Endothelial cell of umbilical vein (primary cell): ENCODE results near the gene CHMP1B.

Experiments
- CTCF ChIP-seq, 2 donors: IDR thresholded peaks; 1 replicate in 1 of 2; 2 replicates in 1 of 2; pipeline ENCODE4 v1.5.1; 2011; ENCODE audit warnings: low read length in 2 of 2, mild to moderate bottlenecking in 2 of 2, moderate library complexity in 2 of 2, control low read depth in 1 of 2, inconsistent platforms in 1 of 2, low read depth in 1 of 2; ENCODE audit not compliant: insufficient read depth in 1 of 2; ENCODE audit errors: extremely low read depth in 1 of 2
- EZH2 ChIP-seq: IDR thresholded peaks from 2 replicates; pipeline ENCODE4 v1.6.1; 2012; ENCODE audit warnings: borderline replicate concordance, low read depth, mild to moderate bottlenecking, moderate library complexity, low read length, inconsistent platforms; ENCODE audit not compliant: severe bottlenecking
- FOS ChIP-seq: IDR thresholded peaks from 2 replicates; pipeline ENCODE4 v1.6.1; 2011; ENCODE audit warnings: mild to moderate bottlenecking, low read length, moderate library complexity, borderline replicate concordance; ENCODE audit not compliant: insufficient read depth
- GATA2 ChIP-seq: IDR thresholded peaks from 2 replicates; pipeline ENCODE4 v1.7.0; 2011; ENCODE audit warnings: low read depth, mild to moderate bottlenecking, moderate library complexity, mixed read lengths, low read length; ENCODE audit not compliant: insufficient read length, insufficient read depth
- JUN ChIP-seq: IDR thresholded peaks from 2 replicates; pipeline ENCODE4 v1.6.1; 2011; ENCODE audit warnings: borderline replicate concordance, low read depth; ENCODE audit not compliant: insufficient read length, insufficient read depth
- MAX ChIP-seq: IDR thresholded peaks from 2 replicates; pipeline ENCODE4 v1.6.1; 2011; ENCODE audit not compliant: insufficient read depth, insufficient read length
- MYC ChIP-seq: IDR thresholded peaks from one replicate; pipeline ENCODE4 v1.6.1; 2011; ENCODE audit warnings: mild to moderate bottlenecking, low read depth, low read length
- POLR2A ChIP-seq: IDR thresholded peaks from 2 replicates; pipeline ENCODE4 v1.6.1; 2012; ENCODE audit warnings: low read depth, mild to moderate bottlenecking, control low read depth, low read length
- POLR2AphosphoS5 ChIP-seq: IDR thresholded peaks from 2 replicates; pipeline ENCODE4 v1.6.1; 2012; ENCODE audit warnings: low read depth, mild to moderate bottlenecking, control low read depth, low read length, moderate library complexity; ENCODE audit not compliant: insufficient read depth

- no peak for TF ChIP-seq CTCF (IDR thresholded peaks at IDR 0.05; ENCODE audit: extremely low read depth in 1 of 2, insufficient read depth in 1 of 2, low read depth in 1 of 2, low read length in 2 of 2)
- no peak for TF ChIP-seq POLR2AphosphoS5
- no peak for TF ChIP-seq POLR2A
- TF ChIP-seq MAX: no peak
- no peak for TF ChIP-seq EZH2
- no peak for TF ChIP-seq MYC
- no peak for TF ChIP-seq JUN
- TF ChIP-seq FOS: no peak
- no peak for TF ChIP-seq GATA2
These were observed 17.0 kb downstream of the CHMP1B start for GRCh38 chr18:11868230-11868629.
